ENCODE measurements around the gene NLGN1. TPM values are rescaled to one million over a fixed set of nuclear protein-coding genes. Genes with fewer than 3 reads are reported as not detected.

The NLGN1 gene
- total RNA-seq, 1 donor: 0.10 TPM

DNA sequence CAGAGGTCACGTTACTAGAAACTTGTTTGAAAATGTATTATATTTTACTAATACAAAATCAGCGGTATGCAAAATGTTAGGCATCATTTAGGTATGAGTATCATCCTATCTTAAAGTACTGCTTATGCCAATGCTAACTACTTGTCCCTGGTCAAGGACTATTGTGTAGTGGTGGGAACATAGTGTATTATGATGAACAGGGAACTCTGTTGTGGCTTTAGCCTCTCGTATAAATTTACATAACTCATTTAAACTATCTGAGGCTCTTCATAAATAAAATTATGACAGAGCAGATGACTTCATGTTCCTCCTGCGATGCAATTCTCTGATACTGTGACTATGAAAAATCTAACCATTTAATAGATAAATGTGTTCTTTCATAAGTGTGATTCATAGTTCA, 451.9 kb downstream of the NLGN1 start:
- no peaks in the 10 kb centered on the region for H3K9me3 ChIP-seq (ENCODE audit: low read depth, low read length)
- H3K4me1 ChIP-seq (ENCODE audit: insufficient read depth, low read length): no peaks in the 10 kb centered on the region
- H3K4me3 ChIP-seq (ENCODE audit: low read length): no peak overlapping the region
- no peaks in the 10 kb centered on the region for H3K27me3 ChIP-seq (ENCODE audit: insufficient read depth, low read length)

GRCh38 chr3:173857154-173857553, 459.6 kb downstream of the NLGN1 start:
- Histone ChIP-seq H3K9me3 (ENCODE audit: low read depth, low read length) (no peaks in the 10 kb centered on the region), H3K4me3 (ENCODE audit: low read length) (no peak overlapping the region), H3K27me3 (ENCODE audit: insufficient read depth, low read length) (no peaks in the 10 kb centered on the region), H3K4me1 (ENCODE audit: insufficient read depth, low read length) (no peaks in the 10 kb centered on the region)

- H3K4me1 ChIP-seq (ENCODE audit: insufficient read depth, low read length): no peaks in the 10 kb centered on the region
- no peaks in the 10 kb centered on the region for H3K27me3 ChIP-seq (ENCODE audit: insufficient read depth, low read length)
- no peaks in the 10 kb centered on the region for H3K9me3 ChIP-seq (ENCODE audit: low read depth, low read length)
- no peak overlapping the region for H3K4me3 ChIP-seq (ENCODE audit: low read length)
Measured at GRCh38 chr3:173862701-173863100, 465.2 kb downstream of the NLGN1 start.

GRCh38 chr3:173863551-173863950, 466.0 kb downstream of the NLGN1 start:
- no peaks in the 10 kb centered on the region for H3K4me1 ChIP-seq (ENCODE audit: insufficient read depth, low read length)
- no peaks in the 10 kb centered on the region for H3K9me3 ChIP-seq (ENCODE audit: low read depth, low read length)
- no peak overlapping the region for H3K4me3 ChIP-seq (ENCODE audit: low read length)
- no peaks in the 10 kb centered on the region for H3K27me3 ChIP-seq (ENCODE audit: insufficient read depth, low read length)

GRCh38 chr3:173865900-173866498, 468.5 kb downstream of the NLGN1 start:
- Histone ChIP-seq H3K4me1 (ENCODE audit: insufficient read depth, low read length) (no peaks in the 10 kb centered on the region), H3K4me3 (ENCODE audit: low read length) (no peak overlapping the region), H3K27me3 (ENCODE audit: insufficient read depth, low read length) (no peaks in the 10 kb centered on the region), H3K9me3 (ENCODE audit: low read depth, low read length) (no peaks in the 10 kb centered on the region)

DNA sequence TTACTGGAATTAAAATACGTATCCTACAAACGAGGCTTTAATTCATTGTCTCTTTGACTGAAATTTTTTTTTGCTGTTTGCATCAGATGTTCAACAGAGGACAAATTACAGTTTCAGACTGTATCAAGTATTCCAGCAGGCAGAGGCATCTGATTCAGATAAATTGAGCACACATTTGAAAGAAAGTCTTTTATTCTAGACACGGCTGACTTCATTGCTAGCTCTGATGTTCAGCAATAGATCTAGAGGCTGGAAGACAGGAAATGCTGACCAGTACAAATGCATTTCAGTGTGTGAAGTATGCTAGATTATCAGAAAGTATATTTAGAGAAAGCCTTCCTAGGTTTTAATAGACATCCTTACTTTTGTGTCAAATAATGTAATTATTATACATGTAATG, 472.2 kb downstream of the NLGN1 start:
- Histone ChIP-seq H3K9me3 (ENCODE audit: low read depth, low read length) (no peaks in the 10 kb centered on the region), H3K27me3 (ENCODE audit: insufficient read depth, low read length) (no peaks in the 10 kb centered on the region), H3K4me3 (ENCODE audit: low read length) (no peak overlapping the region), H3K4me1 (ENCODE audit: insufficient read depth, low read length) (no peaks in the 10 kb centered on the region)

- H3K4me1 ChIP-seq (ENCODE audit: insufficient read depth, low read length): no peaks in the 10 kb centered on the region
- H3K27me3 ChIP-seq (ENCODE audit: insufficient read depth, low read length): no peaks in the 10 kb centered on the region
- H3K9me3 ChIP-seq (ENCODE audit: low read depth, low read length): no peaks in the 10 kb centered on the region
- H3K4me3 ChIP-seq (ENCODE audit: low read length): no peak overlapping the region
Measured at GRCh38 chr3:173870976-173871375, 473.4 kb downstream of the NLGN1 start.

- no peaks in the 10 kb centered on the region for H3K27me3 ChIP-seq (ENCODE audit: insufficient read depth, low read length)
- H3K4me1 ChIP-seq (ENCODE audit: insufficient read depth, low read length): no peaks in the 10 kb centered on the region
- H3K9me3 ChIP-seq (ENCODE audit: low read depth, low read length): no peaks in the 10 kb centered on the region
- no peak overlapping the region for H3K4me3 ChIP-seq (ENCODE audit: low read length)
Measured at GRCh38 chr3:173875790-173876189, 478.2 kb downstream of the NLGN1 start.

GRCh38 chr3:173876476-173876875, 478.9 kb downstream of the NLGN1 start:
- Histone ChIP-seq H3K4me1 (ENCODE audit: insufficient read depth, low read length) (no peaks in the 10 kb centered on the region), H3K4me3 (ENCODE audit: low read length) (no peak overlapping the region), H3K27me3 (ENCODE audit: insufficient read depth, low read length) (no peaks in the 10 kb centered on the region), H3K9me3 (ENCODE audit: low read depth, low read length) (no peaks in the 10 kb centered on the region)

GRCh38 chr3:173887888-173888287, 490.3 kb downstream of the NLGN1 start:
- H3K9me3 ChIP-seq (ENCODE audit: low read depth, low read length): peaks cover 2% of the 10 kb centered on the region
- no peaks in the 10 kb centered on the region for H3K4me1 ChIP-seq (ENCODE audit: insufficient read depth, low read length)
- no peak overlapping the region for H3K4me3 ChIP-seq (ENCODE audit: low read length)
- H3K27me3 ChIP-seq (ENCODE audit: insufficient read depth, low read length): no peaks in the 10 kb centered on the region

GRCh38 chr3:173889596-173889995, 492.1 kb downstream of the NLGN1 start:
- Histone ChIP-seq H3K4me3 (ENCODE audit: low read length) (no peak overlapping the region), H3K27me3 (ENCODE audit: insufficient read depth, low read length) (no peaks in the 10 kb centered on the region), H3K4me1 (ENCODE audit: insufficient read depth, low read length) (no peaks in the 10 kb centered on the region), H3K9me3 (ENCODE audit: low read depth, low read length) (no peaks in the 10 kb centered on the region)

DNA sequence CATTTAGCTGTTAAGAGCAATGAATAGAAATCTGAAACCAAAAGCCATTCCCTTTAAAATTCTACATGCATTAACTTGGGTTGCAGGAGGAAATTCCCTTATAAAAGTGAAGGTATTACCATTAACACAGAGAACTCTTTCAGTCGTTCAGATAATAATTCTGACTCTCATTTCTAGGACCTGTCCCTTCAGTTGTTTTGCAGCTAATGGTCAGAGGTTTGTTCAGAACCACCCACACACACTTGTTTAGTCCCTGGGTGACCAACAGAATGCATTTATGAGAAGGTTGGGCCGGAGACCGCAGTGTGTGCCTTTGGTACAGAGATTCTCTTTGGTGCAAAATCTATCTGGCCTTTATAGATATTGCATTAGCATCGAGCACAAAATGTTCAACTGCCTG, 492.5 kb downstream of the NLGN1 start:
- no peaks in the 10 kb centered on the region for H3K27me3 ChIP-seq (ENCODE audit: insufficient read depth, low read length)
- H3K4me1 ChIP-seq (ENCODE audit: insufficient read depth, low read length): no peaks in the 10 kb centered on the region
- no peaks in the 10 kb centered on the region for H3K9me3 ChIP-seq (ENCODE audit: low read depth, low read length)
- no peak overlapping the region for H3K4me3 ChIP-seq (ENCODE audit: low read length)

DNA sequence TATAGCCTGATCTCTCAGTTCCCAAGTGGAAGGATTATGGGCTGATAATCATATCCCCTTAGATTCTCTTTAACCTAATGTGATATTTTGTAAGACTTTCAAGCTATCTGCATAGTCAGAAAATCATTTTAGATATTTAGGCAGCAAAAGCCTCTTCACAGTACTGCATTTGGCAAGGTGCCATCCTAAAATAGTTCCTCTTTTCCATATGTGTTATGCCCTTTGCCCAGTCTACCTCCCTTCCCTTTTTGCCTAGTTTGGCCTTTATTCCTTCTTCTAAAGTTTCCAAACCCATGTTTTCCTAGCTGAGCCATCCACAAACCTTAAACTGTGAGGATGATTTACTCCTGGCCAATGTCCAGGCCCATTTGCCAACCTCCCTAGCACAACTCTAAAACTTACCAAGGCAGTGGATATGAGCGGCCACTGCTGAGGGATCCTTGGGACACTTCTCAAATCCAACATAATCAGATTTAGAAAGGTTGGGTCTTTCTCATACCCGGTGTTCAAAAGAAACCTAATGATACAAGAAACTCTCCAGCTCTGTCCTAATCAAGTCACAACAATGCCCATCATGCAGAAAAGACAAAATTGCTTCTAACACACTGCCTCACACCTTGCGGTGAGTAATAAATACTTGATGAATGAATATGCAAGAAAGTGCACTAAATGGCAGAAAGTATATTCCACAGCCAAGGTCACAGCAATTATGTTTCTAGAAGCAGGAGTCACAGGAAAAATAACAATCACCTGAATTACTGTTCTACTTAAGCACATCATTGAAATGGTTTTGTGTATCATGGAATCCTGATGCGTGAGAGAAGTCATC, 493.9 kb downstream of the NLGN1 start:
- no peaks in the 10 kb centered on the region for H3K9me3 ChIP-seq (ENCODE audit: low read depth, low read length)
- H3K4me3 ChIP-seq (ENCODE audit: low read length): no peak overlapping the region
- no peaks in the 10 kb centered on the region for H3K27me3 ChIP-seq (ENCODE audit: insufficient read depth, low read length)
- no peaks in the 10 kb centered on the region for H3K4me1 ChIP-seq (ENCODE audit: insufficient read depth, low read length)

DNA sequence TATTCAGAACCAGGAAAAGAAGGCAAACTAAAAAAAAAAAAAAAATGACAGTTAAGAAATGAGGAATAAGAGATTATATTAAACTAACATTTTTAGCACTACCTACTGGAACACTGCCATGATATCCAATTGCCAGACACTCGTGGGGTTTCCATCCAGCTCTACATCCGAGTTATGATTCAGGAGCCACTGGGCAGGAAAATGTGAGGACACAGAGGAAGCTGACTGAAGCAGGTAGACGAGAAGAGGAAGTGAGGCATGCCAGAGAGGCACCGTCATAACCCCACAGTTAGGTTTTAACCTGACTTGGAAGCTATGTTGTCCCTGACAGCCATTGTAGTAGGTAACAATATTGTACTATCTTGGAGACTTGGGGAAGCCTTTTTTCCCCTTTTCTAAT, 495.0 kb downstream of the NLGN1 start:
- H3K27me3 ChIP-seq (ENCODE audit: insufficient read depth, low read length): no peaks in the 10 kb centered on the region
- no peaks in the 10 kb centered on the region for H3K9me3 ChIP-seq (ENCODE audit: low read depth, low read length)
- no peak overlapping the region for H3K4me3 ChIP-seq (ENCODE audit: low read length)

GRCh38 chr3:173893066-173893465, 495.5 kb downstream of the NLGN1 start:
- no peaks in the 10 kb centered on the region for H3K4me1 ChIP-seq (ENCODE audit: insufficient read depth, low read length)
- H3K9me3 ChIP-seq (ENCODE audit: low read depth, low read length): no peaks in the 10 kb centered on the region
- no peaks in the 10 kb centered on the region for H3K27me3 ChIP-seq (ENCODE audit: insufficient read depth, low read length)

More for the DNA sequence above, 495.0 kb downstream of the NLGN1 start:
- H3K4me1 ChIP-seq (ENCODE audit: insufficient read depth, low read length): no peaks in the 10 kb centered on the region

GRCh38 chr3:173893835-173894234, 496.3 kb downstream of the NLGN1 start:
- Histone ChIP-seq H3K27me3 (ENCODE audit: insufficient read depth, low read length) (no peaks in the 10 kb centered on the region), H3K4me3 (ENCODE audit: low read length) (no peak overlapping the region), H3K4me1 (ENCODE audit: insufficient read depth, low read length) (no peaks in the 10 kb centered on the region)

More at GRCh38 chr3:173893066-173893465, 495.5 kb downstream of the NLGN1 start:
- H3K4me3 ChIP-seq (ENCODE audit: low read length): no peak overlapping the region

More at GRCh38 chr3:173893835-173894234, 496.3 kb downstream of the NLGN1 start:
- no peaks in the 10 kb centered on the region for H3K9me3 ChIP-seq (ENCODE audit: low read depth, low read length)
